Dermis blood vessel endothelial cell (primary cell): ENCODE measurements around the gene THSD1. TPM values are rescaled to one million over a fixed set of nuclear protein-coding genes. Genes with fewer than 3 reads are reported as not detected.
"Not testable (repeated sequence)": the region's sequence is repeated elsewhere in the genome, so short reads cannot be mapped to it uniquely, and the experiment has no call there.

Source experiments
- DNase-seq: peaks from one replicate; pipeline ENCODE4 v3.0.0; 2010
- total RNA-seq: library from RNA; depleted of rRNA; stranded (reverse); fragments of >200 nt; gene quantifications from 2 replicates; pipeline ENCODE4 v1.2.3, GENCODE V29; 2014

The THSD1 gene
- total RNA-seq, 1 donor from 2014 or later = 80.3 TPM

DNA sequence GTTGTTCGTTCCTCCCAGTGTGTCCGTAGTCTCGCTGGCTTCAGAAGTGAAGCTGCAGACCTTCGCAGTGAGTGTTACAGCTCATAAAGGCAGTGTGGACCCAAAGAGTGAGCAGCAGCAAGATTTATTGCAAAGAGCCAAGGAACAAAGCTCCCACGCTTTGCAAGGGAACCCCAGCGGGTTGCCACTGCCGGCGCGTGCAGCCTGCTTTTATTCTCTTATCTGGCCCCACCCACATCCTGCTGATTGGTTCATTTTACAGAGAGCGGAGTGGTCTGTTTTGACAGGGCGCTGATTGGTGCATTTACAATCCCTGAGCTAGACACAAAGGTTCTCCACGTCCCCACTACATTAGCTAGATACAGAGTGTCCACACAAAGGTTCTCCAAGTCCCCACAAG, 1.5 kb upstream of the THSD1 start:
- DNase-seq = not testable (repeated sequence)

DNA sequence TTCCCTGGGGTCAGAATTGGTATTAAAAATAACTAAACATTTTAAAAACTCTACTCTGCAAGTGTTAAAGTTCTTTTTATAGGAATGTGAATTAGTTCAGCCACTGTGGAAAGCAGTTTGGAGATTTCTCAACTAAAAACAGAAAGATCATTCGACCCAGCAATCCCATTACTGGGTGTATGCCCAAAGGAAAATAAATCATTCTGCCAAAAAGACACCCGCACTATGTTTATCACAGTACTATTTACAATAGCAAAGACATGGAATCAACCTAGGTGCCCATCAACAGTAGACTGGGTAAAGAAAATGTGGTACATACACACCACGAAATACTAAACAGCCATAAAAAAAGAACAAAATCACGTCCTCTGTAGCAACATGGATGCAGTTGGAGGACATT, 657 bp upstream of the THSD1 start:
- no peak for DNase-seq

DNA sequence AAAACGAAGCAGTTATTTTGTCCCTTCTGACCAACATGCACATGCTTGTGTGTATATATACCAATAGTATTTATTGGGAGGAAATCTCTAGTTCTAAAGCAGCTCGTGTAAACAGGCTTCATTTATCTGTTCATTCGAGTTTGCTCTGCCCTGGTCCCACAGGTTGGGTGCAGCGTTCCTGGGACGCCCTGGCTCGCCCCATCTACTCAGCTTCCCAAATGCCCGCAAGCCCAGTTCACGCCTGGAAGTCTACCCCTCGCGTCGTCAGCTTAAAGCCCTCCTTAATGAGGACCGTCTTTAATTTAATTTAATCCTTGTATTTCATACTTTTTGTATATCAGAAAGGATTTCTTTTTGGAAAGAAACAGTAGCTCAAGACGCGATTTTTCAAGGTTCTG, 604 bp downstream of the THSD1 start:
- DNase-seq = no peak

DNA sequence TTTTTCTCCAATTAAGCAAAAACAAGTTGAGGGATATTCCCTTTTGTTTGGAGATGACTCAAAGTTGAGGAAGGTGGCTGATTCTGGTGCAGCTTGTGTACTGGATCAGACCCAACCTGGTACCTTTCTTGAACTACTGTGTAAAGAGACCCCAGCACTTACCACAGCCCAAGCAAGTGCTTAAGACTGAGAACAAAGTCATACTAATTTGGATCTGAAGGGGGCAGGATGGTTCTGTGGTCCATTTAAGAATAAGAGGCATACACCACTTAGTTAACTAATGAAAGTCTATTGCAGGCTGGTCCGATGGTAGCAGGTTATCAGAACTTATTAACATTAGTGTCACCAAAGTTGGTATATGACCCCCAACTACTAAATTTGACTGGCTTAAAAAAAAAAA, 6.3 kb downstream of the THSD1 start:
- DNase-seq = peak; percentile 76

DNA sequence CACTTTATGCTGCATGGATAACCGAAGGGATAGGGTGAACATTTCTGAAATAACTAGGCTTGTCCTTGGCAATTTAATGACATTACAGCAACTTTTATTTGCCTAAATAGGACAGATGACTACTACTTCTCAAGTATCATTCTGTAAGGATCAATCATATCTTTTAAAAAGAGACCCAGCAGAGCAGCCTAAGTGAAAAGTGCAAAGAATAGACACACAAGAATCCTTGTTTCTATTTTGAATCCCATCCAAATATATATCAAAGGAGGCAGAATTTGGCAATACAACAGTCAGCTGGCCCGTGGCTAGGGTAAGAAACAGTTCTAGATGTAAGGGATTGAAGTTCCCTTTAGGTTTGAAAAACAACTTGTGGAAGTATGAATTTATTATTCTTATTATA, 6.9 kb downstream of the THSD1 start:
- no peak for DNase-seq

DNA sequence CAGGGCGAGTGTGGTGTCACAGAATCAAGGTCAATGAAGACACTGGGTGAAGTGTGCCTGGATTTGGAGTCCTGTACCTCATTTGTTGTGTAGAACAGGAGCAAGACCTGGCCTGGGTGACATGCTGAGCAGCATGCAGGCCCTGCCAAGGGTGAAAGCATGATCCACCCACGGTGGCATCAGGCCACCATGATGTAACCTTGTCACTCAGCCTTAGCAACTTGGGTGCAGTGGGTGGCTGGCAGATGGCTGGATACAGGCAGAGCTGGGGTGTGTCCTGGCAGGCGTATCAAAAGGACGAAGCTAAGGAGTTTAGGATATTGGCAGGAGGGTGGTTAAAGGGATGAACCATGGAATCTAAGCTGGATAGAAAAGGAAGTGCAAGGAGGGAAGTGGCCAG, 10.3 kb downstream of the THSD1 start:
- DNase-seq = no peak

DNA sequence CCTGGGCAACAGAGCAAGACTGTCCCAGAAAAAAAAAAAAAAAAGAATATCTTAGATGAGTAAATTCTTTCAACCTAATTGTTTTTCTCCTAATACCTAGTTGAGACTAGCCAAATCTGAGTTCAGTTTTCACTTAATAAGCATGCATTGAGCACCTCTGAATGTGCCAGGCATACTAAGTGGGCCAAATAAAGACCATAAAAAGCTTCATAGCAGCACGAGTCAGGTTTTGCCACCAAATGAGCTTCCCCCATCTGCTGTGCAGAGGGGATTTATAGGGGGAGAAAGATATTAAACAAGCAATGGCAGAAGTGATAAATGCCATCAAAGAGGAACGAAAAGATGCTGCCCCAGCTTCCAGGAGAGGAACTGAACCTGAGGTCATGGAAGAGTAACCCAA, 11.4 kb downstream of the THSD1 start:
- DNase-seq = no peak

DNA sequence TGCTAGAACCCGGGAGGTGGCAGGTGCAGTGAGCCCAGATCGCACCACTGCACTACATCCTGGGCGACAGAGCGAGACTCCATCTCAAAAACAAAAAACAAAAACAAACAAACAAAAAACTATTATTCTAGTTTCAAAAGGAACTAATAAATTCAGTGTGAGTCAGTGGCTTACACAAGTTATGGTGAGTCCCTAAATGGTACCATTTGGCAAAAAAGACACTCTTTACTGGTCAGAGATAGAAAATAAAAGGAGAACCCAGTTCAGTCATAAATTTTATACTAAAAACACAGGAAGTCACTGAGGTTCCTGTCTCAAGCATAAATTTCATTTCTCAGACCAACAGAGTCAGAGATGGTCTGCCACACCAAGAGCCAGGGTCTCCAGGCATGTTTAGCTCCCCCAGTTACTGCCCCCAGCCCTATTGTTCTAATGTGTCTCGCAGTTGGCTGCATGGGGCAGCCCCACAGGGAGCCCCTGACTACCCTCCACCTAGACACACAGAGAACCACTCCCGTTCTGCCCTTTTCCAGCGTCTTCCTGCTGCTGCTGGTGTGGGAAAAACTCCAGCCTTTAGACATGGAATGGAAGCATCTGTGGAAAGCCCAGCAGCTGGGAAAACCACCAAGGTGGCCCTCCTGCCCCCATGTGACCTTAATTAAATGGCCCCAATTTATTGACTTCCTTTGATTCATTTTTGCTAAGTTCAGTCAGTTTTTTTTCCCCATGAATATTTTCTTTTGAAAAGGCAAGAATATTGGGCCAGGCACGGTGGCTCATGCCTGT, 12.2 kb downstream of the THSD1 start:
- peak; percentile 82 for DNase-seq

DNA sequence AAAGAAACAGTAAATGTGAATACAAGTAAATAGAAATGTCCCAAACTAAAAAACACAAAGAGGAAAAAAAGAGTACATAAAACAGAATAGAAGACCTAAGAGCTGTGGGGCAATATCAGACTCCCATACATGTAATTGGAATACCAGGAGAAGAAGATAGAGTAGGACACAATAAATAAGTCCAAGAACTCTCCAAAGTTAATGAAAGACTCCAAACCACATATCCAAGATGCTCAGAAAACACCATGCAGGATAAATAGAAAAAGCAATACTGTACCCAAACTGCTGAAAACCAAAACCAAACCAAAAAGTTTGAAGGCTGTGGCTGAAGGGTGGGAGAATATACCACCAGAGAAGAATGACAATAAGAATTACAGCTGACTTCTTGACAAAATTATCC, 18.3 kb downstream of the THSD1 start:
- no peak for DNase-seq

DNA sequence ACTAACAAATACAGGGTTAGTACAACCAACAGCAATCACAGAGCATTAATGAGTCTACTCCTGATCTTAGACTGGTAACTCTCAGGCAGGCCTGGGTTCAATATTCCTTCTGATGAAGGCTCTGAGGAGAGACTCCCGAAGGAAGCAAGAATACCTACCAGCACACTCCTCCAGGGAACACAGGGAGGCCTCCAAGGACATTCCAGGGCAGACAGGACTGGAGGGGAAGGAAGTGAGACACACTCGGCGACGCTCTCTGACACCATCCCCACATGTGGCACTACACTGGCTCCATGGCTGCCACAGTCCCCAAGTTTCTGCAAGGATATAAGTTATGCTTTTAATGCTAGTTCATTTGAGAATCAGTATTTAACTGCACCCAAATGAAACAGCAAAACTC, 20.1 kb downstream of the THSD1 start:
- DNase-seq = peak; percentile 43

DNA sequence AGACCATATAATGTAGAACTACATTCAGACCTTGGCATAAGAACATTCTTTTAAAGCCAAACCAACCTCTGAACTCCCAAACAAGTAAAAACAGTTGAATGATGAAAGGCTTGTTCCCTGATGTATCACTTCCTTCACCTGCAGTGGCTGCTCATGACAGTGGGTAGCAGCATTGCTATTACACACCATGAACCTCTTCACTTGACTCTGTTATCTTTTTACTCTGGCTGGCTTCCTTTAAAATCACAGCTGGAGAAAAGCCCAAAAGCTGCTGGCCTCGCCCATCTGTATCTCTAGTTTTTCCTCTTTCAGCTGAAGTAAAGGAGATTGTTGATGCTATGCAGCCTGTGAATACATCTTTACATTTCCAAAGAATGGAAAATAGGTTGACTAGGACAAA, 22.6 kb downstream of the THSD1 start:
- DNase-seq = peak; percentile 42

DNA sequence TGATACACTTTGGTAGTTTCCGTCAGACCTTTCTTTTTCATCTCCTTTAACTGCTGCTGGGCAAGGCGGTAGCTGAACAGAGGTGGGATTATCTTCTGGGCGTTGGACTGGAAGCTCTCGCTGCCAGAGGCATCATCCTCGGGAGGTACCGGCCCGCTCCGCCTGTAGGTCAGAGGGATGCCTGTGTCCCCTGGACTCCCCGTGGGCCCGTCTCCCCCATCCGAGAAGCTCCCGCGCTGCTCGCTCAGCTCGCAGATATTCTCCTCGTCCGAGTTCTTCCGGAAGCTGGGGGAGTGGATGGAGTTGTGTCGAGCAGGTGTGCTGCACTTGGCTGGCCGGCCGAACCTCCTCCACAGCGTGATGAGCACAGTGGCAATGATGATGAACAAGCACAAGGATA, 27.7 kb downstream of the THSD1 start:
- no peak for DNase-seq

DNA sequence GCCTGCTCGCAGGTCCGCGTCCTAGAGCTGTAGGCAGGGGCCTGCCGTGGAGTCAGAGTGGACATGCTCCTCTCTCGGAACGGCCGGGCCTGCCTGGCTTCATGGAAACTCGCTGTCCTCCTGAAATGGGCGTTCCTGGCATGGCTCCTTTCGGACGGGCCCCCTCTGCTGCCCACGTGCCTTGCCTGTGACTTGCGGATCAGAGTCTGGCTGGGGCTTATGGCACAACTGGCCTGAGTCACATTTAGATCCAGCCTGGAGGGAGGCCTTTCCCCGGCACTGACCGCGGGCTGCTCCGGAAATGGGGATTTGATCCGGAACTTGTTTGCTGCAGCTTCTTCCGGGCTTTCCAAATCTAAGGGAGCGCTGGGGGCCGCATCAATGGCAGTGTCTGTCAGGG, 28.1 kb downstream of the THSD1 start:
- peak; percentile 82 for DNase-seq

DNA sequence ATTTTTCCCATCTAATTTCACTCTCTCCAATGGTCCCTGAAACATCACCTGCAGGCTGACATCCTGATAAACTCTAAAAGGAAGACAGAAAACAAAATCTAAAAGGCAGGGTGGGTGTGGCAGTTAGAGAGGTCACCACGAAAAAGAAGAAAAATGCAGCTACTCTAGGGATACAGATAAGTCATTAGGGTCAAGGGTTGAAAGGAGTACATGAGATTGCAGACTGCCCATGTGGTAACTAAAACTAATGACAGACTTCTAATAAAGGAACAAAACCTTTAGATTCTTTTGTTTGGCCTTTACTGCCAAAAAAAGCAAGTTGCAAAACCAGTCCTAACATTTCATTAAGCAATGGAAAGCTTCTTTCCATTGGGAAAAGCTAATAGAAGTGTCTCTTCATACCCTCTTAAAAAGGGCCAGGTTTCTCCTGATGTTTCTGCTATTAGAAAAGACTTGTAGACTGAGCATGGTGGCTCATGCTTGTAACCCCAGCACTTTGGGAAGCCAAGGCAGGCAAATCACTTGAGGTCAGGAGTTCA, 31.0 kb downstream of the THSD1 start:
- no peak for DNase-seq

DNA sequence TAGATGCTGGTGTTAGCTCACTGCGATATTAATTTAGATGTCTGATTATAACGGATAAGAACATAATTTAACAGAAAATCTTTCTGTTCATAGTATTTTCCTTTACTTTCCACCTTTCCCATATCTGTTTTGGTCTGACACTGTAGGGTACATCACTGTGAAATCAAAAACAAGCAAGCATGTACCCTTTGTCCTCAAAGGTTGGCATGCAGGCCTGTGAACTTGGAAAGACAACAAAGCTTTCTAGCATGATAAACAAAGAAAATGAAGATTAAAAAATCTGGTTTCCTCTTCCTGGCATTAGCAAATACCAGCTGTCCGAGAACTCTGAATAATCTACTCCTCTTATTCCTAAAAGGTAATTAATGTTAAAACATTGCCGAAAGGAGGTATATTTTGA, 31.6 kb downstream of the THSD1 start:
- peak; percentile 39 for DNase-seq

DNA sequence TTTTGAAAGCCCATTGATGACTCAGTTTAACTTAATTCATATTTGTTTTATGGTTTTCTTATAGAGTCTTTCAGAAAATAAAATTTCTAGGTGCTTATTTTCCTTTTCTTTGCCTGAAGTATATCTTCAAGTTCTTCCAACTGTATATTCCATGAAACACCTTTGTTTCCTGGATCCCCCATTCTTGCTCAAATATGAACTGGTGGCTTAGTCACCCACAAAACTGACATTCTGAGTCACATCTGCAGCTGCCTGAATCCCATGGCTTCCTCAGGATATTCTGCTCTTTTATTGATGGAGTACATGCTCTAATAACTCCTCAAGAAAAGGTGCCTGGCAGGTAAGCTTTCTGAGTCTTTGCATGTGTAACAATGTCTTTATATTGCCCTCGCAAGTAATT, 32.7 kb downstream of the THSD1 start:
- peak; percentile 41 for DNase-seq

DNA sequence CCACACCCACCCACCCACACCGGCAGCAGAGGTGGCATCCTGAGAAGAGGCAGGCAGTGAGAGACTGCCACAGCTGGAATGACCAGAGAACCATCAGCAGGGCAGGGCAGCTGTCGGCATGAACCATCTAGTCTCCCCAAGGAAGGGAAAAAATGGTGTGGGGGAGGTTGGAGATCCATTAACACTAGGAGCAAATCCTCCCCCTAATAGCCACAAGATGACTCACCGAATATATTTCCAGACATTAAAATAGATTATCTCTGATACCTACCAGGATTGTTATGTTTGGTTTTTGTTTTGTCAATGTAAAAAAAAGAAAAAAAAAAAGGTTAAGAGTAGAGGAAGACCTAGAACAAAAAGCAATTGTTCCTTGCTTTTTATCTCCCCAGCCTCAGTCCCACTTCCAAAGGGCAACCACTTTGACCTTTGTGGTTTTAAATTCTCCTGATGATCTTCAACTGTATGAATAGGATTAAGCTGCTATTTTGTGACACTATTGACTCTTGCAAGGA, 34.2 kb downstream of the THSD1 start:
- DNase-seq = peak; percentile 68

DNA sequence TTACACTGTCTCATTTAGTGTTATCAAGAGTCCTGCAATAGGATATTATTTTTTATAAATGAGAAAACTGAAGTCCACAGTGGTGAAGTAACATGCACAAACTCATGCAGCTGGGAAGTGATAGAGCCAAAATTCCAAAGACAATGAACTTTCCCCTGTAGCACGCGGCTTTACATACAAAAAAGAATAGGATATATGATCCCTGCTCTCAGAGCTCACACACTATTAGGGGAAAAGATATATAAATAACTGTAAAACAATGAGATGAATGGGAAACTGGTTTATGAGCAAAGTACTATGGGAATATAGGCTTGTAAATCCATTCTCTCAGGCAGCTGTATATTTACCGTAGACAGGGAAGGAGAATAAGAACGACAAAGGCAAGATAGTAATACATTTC, 39.7 kb downstream of the THSD1 start:
- no peak for DNase-seq

DNA sequence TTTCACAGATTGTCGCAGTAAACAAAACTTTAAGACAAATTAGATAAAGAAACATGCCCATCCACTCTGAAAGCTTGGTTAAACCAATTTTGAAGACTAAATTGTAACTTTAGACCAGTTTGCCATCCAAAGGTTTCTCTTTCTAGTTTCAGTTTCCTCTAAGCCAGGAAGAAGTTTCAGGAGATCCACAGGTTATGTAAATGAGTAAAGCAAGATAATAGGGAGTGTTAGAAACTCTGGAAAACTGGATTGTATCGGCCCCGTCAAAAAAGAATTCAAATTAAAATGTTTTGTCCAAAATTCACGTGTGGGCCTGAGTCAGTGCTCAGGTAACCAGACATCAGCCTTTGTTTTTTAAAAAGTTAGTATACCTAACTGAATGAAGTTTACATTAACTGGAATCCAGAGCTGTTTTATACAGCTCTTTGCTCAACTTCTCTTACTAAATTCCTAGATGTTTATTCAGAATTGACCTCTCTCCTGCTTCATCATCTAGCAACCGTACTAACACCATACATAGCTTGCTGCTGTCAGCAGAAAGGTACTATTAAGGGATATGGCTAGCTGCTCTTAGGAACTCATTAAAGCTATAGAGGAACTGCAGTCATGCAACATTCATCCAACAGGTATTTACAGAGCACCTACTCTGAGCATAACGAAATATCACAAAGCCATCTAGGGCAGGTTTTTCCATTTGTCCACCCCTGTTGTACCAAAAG, 43.6 kb downstream of the THSD1 start:
- not testable (repeated sequence) for DNase-seq

DNA sequence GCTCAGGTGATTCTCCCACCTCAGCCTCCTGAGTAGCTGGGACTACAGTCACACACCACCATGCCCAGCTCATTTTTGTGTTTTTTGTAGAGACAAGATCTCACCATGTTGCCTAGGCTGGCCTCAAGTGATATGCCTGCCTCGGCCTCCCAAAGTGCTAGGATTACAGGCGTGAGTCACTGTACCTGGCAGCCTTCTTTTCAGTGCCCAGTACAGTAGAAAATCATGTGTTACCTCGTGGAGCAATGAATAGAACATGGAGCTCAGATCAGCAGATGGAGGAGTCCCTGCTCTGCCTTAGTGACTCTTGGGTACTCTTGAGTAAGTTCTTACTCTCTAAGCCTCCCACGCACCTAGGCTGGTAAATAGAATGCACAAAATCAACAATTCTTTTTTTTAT, 44.7 kb downstream of the THSD1 start:
- DNase-seq = no peak

DNA sequence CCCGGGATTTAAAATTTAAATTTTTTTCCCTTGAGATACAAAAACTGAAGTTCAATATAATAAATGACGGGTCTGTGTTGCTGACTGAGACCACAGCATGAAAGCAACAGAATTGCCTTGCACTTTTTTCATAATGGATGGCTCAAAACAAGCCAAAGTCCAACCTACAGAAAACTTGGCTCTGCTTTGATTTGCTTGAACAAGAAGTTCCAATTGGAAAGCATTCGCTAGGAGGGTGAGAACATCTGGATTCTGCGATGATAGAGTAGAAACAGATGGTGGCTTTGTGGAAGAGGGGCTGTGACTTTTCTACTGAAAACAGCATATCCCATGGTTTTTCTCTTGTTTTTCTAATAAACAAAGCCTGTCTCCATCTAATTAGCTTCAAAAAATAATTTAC, 46.4 kb downstream of the THSD1 start:
- DNase-seq = no peak

DNA sequence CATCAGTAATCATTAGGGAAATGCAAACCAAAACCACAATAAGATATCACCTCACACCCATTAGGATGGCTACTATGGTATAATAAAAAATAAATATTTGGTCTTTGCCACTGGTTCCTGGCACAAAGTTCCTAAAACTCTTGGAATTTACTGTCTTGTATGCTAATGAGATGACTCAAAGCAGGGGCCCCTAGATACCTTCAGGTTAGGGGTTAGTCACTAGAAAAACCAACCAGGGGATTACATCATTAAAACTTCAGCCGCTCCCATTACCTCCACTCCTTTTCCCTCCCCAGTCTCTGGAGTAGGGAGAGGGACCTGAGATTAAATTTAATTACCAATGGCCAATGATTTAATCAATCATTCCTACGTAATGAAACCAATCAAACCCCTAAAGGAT, 49.6 kb downstream of the THSD1 start:
- DNase-seq = no peak

DNA sequence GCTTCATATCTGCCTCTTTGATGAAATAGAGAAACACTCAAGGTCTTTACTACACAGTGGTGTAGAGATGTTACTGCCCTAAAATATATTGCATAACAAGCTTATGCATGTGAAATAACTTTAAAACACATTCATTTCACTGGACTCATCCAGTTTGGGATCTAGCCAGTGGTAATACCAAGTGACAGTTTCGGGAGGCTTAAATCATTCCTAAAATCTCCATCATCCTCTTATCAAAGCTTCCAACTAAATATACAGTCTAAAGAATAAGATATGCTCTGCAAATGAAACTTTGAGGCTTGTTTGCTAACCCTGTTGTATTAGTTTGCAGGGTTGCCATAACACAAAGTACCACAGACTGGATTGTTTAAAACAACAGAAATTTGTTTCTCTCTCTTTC, 52.8 kb downstream of the THSD1 start:
- no peak for DNase-seq
